H9 (cell line): ENCODE measurements around the gene ALAD. TPM values are rescaled to one million over a fixed set of nuclear protein-coding genes. Genes with fewer than 3 reads are reported as not detected.

ENCODE experiments used
- DNase-seq: peaks from one replicate; pipeline ENCODE4 v3.0.0-alpha.2; 2017
- H2AFZ ChIP-seq: one replicate; pipeline ENCODE4 v1.6.1; 2013; ENCODE audit warnings: mild to moderate bottlenecking, low read length, control low read depth, moderate library complexity
- H2AK5ac ChIP-seq: 2 replicates; pipeline ENCODE4 v1.6.1; 2013; ENCODE audit warnings: low read length, control low read depth, mixed read lengths; ENCODE audit not compliant: insufficient read length
- H2BK120ac ChIP-seq: one replicate; pipeline ENCODE4 v1.6.1; 2013; ENCODE audit warnings: low read depth, mild to moderate bottlenecking, low read length, control low read depth, inconsistent platforms; ENCODE audit not compliant: poor library complexity, severe bottlenecking
- H2BK12ac ChIP-seq: 2 replicates; pipeline ENCODE4 v1.6.1; 2013; ENCODE audit warnings: low read length, control low read depth, mixed read lengths, low read depth; ENCODE audit not compliant: insufficient read length
- H2BK15ac ChIP-seq: 2 replicates; pipeline ENCODE4 v1.6.1; 2013; ENCODE audit warnings: low read depth, low read length, control low read depth
- H2BK20ac ChIP-seq: one replicate; pipeline ENCODE4 v1.6.1; 2013; ENCODE audit warnings: low read depth, mild to moderate bottlenecking, low read length, control low read depth, inconsistent platforms; ENCODE audit not compliant: poor library complexity, severe bottlenecking
- H2BK5ac ChIP-seq: 2 replicates; pipeline ENCODE4 v1.6.1; 2013; ENCODE audit warnings: low read length, control low read depth, mixed read lengths; ENCODE audit not compliant: insufficient read length
- H3K14ac ChIP-seq: 2 replicates; pipeline ENCODE4 v1.6.1; 2013; ENCODE audit warnings: low read length, control low read depth; ENCODE audit not compliant: insufficient read depth
- H3K18ac ChIP-seq: 2 replicates; pipeline ENCODE4 v1.6.1; 2013; ENCODE audit warnings: low read depth, mild to moderate bottlenecking, mixed read lengths, low read length, control low read depth; ENCODE audit not compliant: insufficient read length
- H3K23ac ChIP-seq: 2 replicates; pipeline ENCODE4 v1.6.1; 2013; ENCODE audit warnings: low read length, control low read depth, mixed read lengths, low read depth; ENCODE audit not compliant: insufficient read length
- H3K23me2 ChIP-seq: 2 replicates; pipeline ENCODE4 v1.6.1; 2013; ENCODE audit warnings: low read depth, mild to moderate bottlenecking, mixed read lengths, low read length, control low read depth; ENCODE audit not compliant: insufficient read length, poor library complexity, severe bottlenecking
- H3K27ac ChIP-seq: 2 replicates; pipeline ENCODE4 v1.5.1; 2013; ENCODE audit warnings: low read length, control low read depth, mixed read lengths, low read depth; ENCODE audit not compliant: insufficient read length
- H3K27me3 ChIP-seq: 2 replicates; pipeline ENCODE4 v1.6.1; 2013; ENCODE audit warnings: low read length, control low read depth, inconsistent platforms; ENCODE audit not compliant: insufficient read depth
- H3K4ac ChIP-seq: 2 replicates; pipeline ENCODE4 v1.6.1; 2013; ENCODE audit warnings: low read depth, mild to moderate bottlenecking, control low read depth, inconsistent platforms, low read length, moderate library complexity
- H3K4me1 ChIP-seq: 2 replicates; pipeline ENCODE4 v1.6.1; 2013; ENCODE audit warnings: low read length, control low read depth, inconsistent platforms; ENCODE audit not compliant: insufficient read depth
- H3K4me2 ChIP-seq: 2 replicates; pipeline ENCODE4 v1.6.1; 2013; ENCODE audit warnings: low read length, control low read depth, mixed read lengths; ENCODE audit not compliant: insufficient read length, insufficient read depth
- H3K56ac ChIP-seq: 2 replicates; pipeline ENCODE4 v1.6.1; 2013; ENCODE audit warnings: low read depth, mild to moderate bottlenecking, mixed read lengths, low read length, control low read depth; ENCODE audit not compliant: insufficient read length
- H3K79me1 ChIP-seq: 2 replicates; pipeline ENCODE4 v1.6.1; 2013; ENCODE audit warnings: low read depth, mild to moderate bottlenecking, moderate library complexity, low read length, control low read depth, inconsistent platforms; ENCODE audit not compliant: insufficient read depth, poor library complexity, severe bottlenecking
- H3K79me2 ChIP-seq: 2 replicates; pipeline ENCODE4 v1.6.1; 2013; ENCODE audit warnings: low read length, control low read depth, inconsistent platforms; ENCODE audit not compliant: insufficient read depth
- H3K9ac ChIP-seq: 2 replicates; pipeline ENCODE4 v1.6.1; 2013; ENCODE audit warnings: low read length, control low read depth, mixed read lengths; ENCODE audit not compliant: insufficient read length; ENCODE audit errors: extremely low read depth
- H3K9me3 ChIP-seq: one replicate; pipeline ENCODE4 v1.6.1; 2013; ENCODE audit warnings: low read depth, low read length, inconsistent platforms; ENCODE audit not compliant: control insufficient read depth
- H3T11ph ChIP-seq: one replicate; pipeline ENCODE4 v1.6.1; 2013; ENCODE audit warnings: mild to moderate bottlenecking, low read length, control low read depth, inconsistent platforms
- H4K20me1 ChIP-seq: one replicate; pipeline ENCODE4 v1.6.1; 2013; ENCODE audit not compliant: control insufficient read depth, insufficient read length, insufficient read depth
- H4K5ac ChIP-seq: 2 replicates; pipeline ENCODE4 v1.6.1; 2013; ENCODE audit warnings: low read depth, mild to moderate bottlenecking, mixed read lengths, low read length, control low read depth; ENCODE audit not compliant: insufficient read length
- H4K8ac ChIP-seq: replicated peaks from 2 replicates; pipeline ENCODE4 v1.6.1; 2013; ENCODE audit warnings: low read length, control low read depth, mixed read lengths, low read depth; ENCODE audit not compliant: insufficient read length
- H4K91ac ChIP-seq: 2 replicates; pipeline ENCODE4 v1.6.1; 2013; ENCODE audit warnings: low read depth, mild to moderate bottlenecking, moderate library complexity, mixed read lengths, low read length, control low read depth; ENCODE audit not compliant: insufficient read length
- H3K27ac Mint-ChIP-seq, 3 experiments: 2 replicates in 2 of 3; 3 replicates in 1 of 3; pipeline ENCODE4 v1.8.0; 2020 to 2021; ENCODE audit warnings: mixed read lengths in 3 of 3, mild to moderate bottlenecking in 1 of 3, moderate library complexity in 1 of 3
- H3K27me3 Mint-ChIP-seq: 2 replicates; pipeline ENCODE4 v1.8.0; 2021; ENCODE audit warnings: low read depth, mild to moderate bottlenecking, moderate library complexity, mixed read lengths
- H3K36me3 Mint-ChIP-seq, 3 experiments: 2 replicates in 2 of 3; 3 replicates in 1 of 3; pipeline ENCODE4 v1.8.0; 2020 to 2021; ENCODE audit warnings: low read depth in 3 of 3, mixed read lengths in 3 of 3; ENCODE audit not compliant: insufficient read depth in 1 of 3
- H3K4me1 Mint-ChIP-seq, 2 experiments: 2 replicates each; pipeline ENCODE4 v1.8.0; 2020; ENCODE audit warnings: mixed read lengths in 2 of 2
- H3K4me3 Mint-ChIP-seq, 2 experiments: 2 replicates in 1 of 2; 3 replicates in 1 of 2; pipeline ENCODE4 v1.8.0; 2020 to 2021; ENCODE audit warnings: mild to moderate bottlenecking in 2 of 2, mixed read lengths in 2 of 2, moderate library complexity in 1 of 2
- H3K9me3 Mint-ChIP-seq, 2 experiments: 2 replicates in 1 of 2; 3 replicates in 1 of 2; pipeline ENCODE4 v1.8.0; 2020; ENCODE audit warnings: mild to moderate bottlenecking in 2 of 2, mixed read lengths in 2 of 2, moderate library complexity in 1 of 2
- WGBS: extraction: QIAGEN DNeasy Blood & Tissue Kit; methylation state at CpG from one replicate; pipeline ENCODE4 v1.1.7; 2013; ENCODE audit warnings: missing lambda C conversion rate, low lambda C conversion rate, mixed read lengths; ENCODE audit not compliant: insufficient read length; ENCODE audit errors: extremely low coverage; 5-methylcytosine and 5-hydroxymethylcytosine counted together
- total RNA-seq: library from RNA; stranded (reverse); gene quantifications from 2 replicates; pipeline ENCODE4 v1.2.1, GENCODE V29; 2021
- TF ChIP-seq, protein P1 (sequence below): fragments of 200-600 bp; sonication (generic); conservative IDR thresholded peaks from 3 replicates; pipeline ENCODE4 v1.8.0; 2021; ENCODE audit warnings: antibody characterized with exemption, mild to moderate bottlenecking

The ALAD gene
- total RNA-seq, 1 experiment from 2014 or later = 13.2 TPM

- Histone ChIP-seq H3K27me3 (no peaks in the 10 kb centered on the region), H2AFZ (no peak overlapping the region), H3K56ac (no peak overlapping the region), H3K4me1 (no peaks in the 10 kb centered on the region), H3K9me3 (no peaks in the 10 kb centered on the region), H3T11ph (no peak overlapping the region), H4K8ac (no peak overlapping the region), H2AK5ac (no peak overlapping the region), H3K23me2 (no peaks in the 10 kb centered on the region), H3K4me2 (no peak overlapping the region), H4K91ac (no peak overlapping the region), H2BK5ac (no peak overlapping the region), H3K14ac (no peak overlapping the region), H3K27ac (no peak overlapping the region), H3K4ac (no peak overlapping the region), H2BK20ac (no peak overlapping the region), H2BK15ac (no peak overlapping the region), H3K9ac (no peak overlapping the region), H3K79me2 (no peaks in the 10 kb centered on the region), H3K23ac (no peak overlapping the region), H3K18ac (no peak overlapping the region), H2BK120ac (no peak overlapping the region), H4K20me1 (no peaks in the 10 kb centered on the region), H3K79me1 (no peaks in the 10 kb centered on the region), H2BK12ac (no peak overlapping the region), H4K5ac (no peak overlapping the region)
- Mint-ChIP-seq H3K27ac (0 out of 7 replicates have a peak overlapping the region, but pooled peaks of 1 of the 3 experiments have one; percentile 38), H3K9me3 (no peaks in the 10 kb centered on the region), H3K27me3 (no peaks in the 10 kb centered on the region; the same call in 1 of the 2 replicates), H3K4me3 (no peak overlapping the region), H3K4me1 (peaks cover 6 to 11% of the 10 kb centered on the region in 2 experiments), H3K36me3 (peaks cover 0 to 10% (median 8%) of the 10 kb centered on the region in 3 experiments; a peak in 4 of 7 replicates)
- TF ChIP-seq, protein P1, sequence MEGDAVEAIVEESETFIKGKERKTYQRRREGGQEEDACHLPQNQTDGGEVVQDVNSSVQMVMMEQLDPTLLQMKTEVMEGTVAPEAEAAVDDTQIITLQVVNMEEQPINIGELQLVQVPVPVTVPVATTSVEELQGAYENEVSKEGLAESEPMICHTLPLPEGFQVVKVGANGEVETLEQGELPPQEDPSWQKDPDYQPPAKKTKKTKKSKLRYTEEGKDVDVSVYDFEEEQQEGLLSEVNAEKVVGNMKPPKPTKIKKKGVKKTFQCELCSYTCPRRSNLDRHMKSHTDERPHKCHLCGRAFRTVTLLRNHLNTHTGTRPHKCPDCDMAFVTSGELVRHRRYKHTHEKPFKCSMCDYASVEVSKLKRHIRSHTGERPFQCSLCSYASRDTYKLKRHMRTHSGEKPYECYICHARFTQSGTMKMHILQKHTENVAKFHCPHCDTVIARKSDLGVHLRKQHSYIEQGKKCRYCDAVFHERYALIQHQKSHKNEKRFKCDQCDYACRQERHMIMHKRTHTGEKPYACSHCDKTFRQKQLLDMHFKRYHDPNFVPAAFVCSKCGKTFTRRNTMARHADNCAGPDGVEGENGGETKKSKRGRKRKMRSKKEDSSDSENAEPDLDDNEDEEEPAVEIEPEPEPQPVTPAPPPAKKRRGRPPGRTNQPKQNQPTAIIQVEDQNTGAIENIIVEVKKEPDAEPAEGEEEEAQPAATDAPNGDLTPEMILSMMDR = no peak
- no peak for DNase-seq
- no CpG with 5 or more reads among the region's 3 CpGs for WGBS
Observed at GRCh38 chr9:113397203-113397631, 3.9 kb downstream of the ALAD start.
